Measurements from ENCODE around the gene DLX2.

- TF ChIP-seq SIN3A (IDR thresholded peaks at IDR 0.05; ENCODE audit: borderline replicate concordance, insufficient read depth, low read depth, low read length) (no peak), CTCF (IDR thresholded peaks at IDR 0.05) (no peak), POLR2AphosphoS5 (IDR thresholded peaks at IDR 0.05; ENCODE audit: low read depth, low read length) (no peak)
Observed at GRCh38 chr2:172089005-172089504, 13.6 kb downstream of the DLX2 start.
